ENCODE measurements around the gene ACSS2.
"Not testable (repeated sequence)": the region's sequence is repeated elsewhere in the genome, so short reads cannot be mapped to it uniquely, and the experiment has no call there.

Gene ACSS2

GRCh38 chr20:34862724-34863123, 13.7 kb upstream of the ACSS2 start:
- H3K27me3 Mint-ChIP-seq: no peaks in the 10 kb centered on the region
- no peak overlapping the region for H3K4me3 Mint-ChIP-seq
- intact Hi-C loops (cut with micrococcal nuclease): no loop called here
- H3K27ac Mint-ChIP-seq: no peak overlapping the region
- H3K36me3 Mint-ChIP-seq (ENCODE audit: low read depth): peaks cover 9% of the 10 kb centered on the region
- H3K9me3 Mint-ChIP-seq: no peaks in the 10 kb centered on the region
- H3K4me1 Mint-ChIP-seq (ENCODE audit: low read depth): peaks cover 9% of the 10 kb centered on the region

- H3K9me3 Mint-ChIP-seq: no peaks in the 10 kb centered on the region
- H3K27ac Mint-ChIP-seq: no peak overlapping the region
- H3K4me1 Mint-ChIP-seq (ENCODE audit: low read depth): peaks cover 9% of the 10 kb centered on the region
Measured at GRCh38 chr20:34863421-34863965, 12.9 kb upstream of the ACSS2 start.

GRCh38 chr20:34864216-34864615, 12.2 kb upstream of the ACSS2 start:
- intact Hi-C loops (cut with micrococcal nuclease): no loop called here
- Mint-ChIP-seq H3K27ac (no peak overlapping the region), H3K36me3 (ENCODE audit: low read depth) (peaks cover 9% of the 10 kb centered on the region), H3K4me3 (no peak overlapping the region), H3K27me3 (no peaks in the 10 kb centered on the region), H3K9me3 (no peaks in the 10 kb centered on the region), H3K4me1 (ENCODE audit: low read depth) (peaks cover 9% of the 10 kb centered on the region)

More at GRCh38 chr20:34863421-34863965, 12.9 kb upstream of the ACSS2 start:
- Mint-ChIP-seq H3K27me3 (no peaks in the 10 kb centered on the region), H3K36me3 (ENCODE audit: low read depth) (peaks cover 9% of the 10 kb centered on the region), H3K4me3 (no peak overlapping the region)
- intact Hi-C loops (cut with micrococcal nuclease): no loop called here

GRCh38 chr20:34871320-34871926, 5.0 kb upstream of the ACSS2 start:
- peaks cover 49% of the 10 kb centered on the region for H3K4me1 Mint-ChIP-seq (ENCODE audit: low read depth)

GRCh38 chr20:34871966-34872621, 4.3 kb upstream of the ACSS2 start:
- peak overlapping the region; percentile 67 for H3K27ac Mint-ChIP-seq
- H3K4me3 Mint-ChIP-seq: peak overlapping the region; percentile 82
- peaks cover 10% of the 10 kb centered on the region for H3K27me3 Mint-ChIP-seq
- H3K36me3 Mint-ChIP-seq (ENCODE audit: low read depth): peaks cover 7% of the 10 kb centered on the region
- H3K4me1 Mint-ChIP-seq (ENCODE audit: low read depth): peaks cover 54% of the 10 kb centered on the region
- intact Hi-C loops (cut with micrococcal nuclease): no loop called here
- no peaks in the 10 kb centered on the region for H3K9me3 Mint-ChIP-seq

More at GRCh38 chr20:34871320-34871926, 5.0 kb upstream of the ACSS2 start:
- peaks cover under 1% of the 10 kb centered on the region for H3K36me3 Mint-ChIP-seq (ENCODE audit: low read depth)
- H3K9me3 Mint-ChIP-seq: no peaks in the 10 kb centered on the region
- peaks cover 10% of the 10 kb centered on the region for H3K27me3 Mint-ChIP-seq
- intact Hi-C loops (cut with micrococcal nuclease): no loop called here
- H3K4me3 Mint-ChIP-seq: no peak overlapping the region
- H3K27ac Mint-ChIP-seq: no peak overlapping the region

- H3K36me3 Mint-ChIP-seq (ENCODE audit: low read depth): peaks cover 8% of the 10 kb centered on the region
- peaks cover 10% of the 10 kb centered on the region for H3K27me3 Mint-ChIP-seq
- H3K4me1 Mint-ChIP-seq (ENCODE audit: low read depth): peaks cover 58% of the 10 kb centered on the region
- H3K27ac Mint-ChIP-seq: peak within 1 kb of the TSS; percentile 67
- H3K4me3 Mint-ChIP-seq: peak within 1 kb of the TSS; percentile 82
- no peaks in the 10 kb centered on the region for H3K9me3 Mint-ChIP-seq
- intact Hi-C loops (cut with micrococcal nuclease): no loop called here
Measured at GRCh38 chr20:34872622-34873224, 3.7 kb upstream of the ACSS2 start, which contains the start of gene GGT7. TSS of gene GGT7 (minus strand) at chr20:34872856. CDS start at chr20:34872815, 41 bp downstream.

GRCh38 chr20:34873583-34874093, 2.8 kb upstream of the ACSS2 start:
- peak overlapping the region; percentile 97 for H3K27ac Mint-ChIP-seq

GRCh38 chr20:34874094-34874654, 2.2 kb upstream of the ACSS2 start:
- Mint-ChIP-seq H3K4me3 (no peak overlapping the region), H3K27ac (peak overlapping the region; percentile 97), H3K36me3 (ENCODE audit: low read depth) (peaks cover 12% of the 10 kb centered on the region), H3K9me3 (no peaks in the 10 kb centered on the region), H3K27me3 (peaks cover 10% of the 10 kb centered on the region), H3K4me1 (ENCODE audit: low read depth) (peaks cover 66% of the 10 kb centered on the region)
- intact Hi-C loops (cut with micrococcal nuclease): loop anchor here (1.0 to 2.0 kb wide), 3 partner anchors 49 to 86 kb away; partner anchors contain the start of genes GSS, MYH7B and NCOA6

More at GRCh38 chr20:34873583-34874093, 2.8 kb upstream of the ACSS2 start:
- intact Hi-C loops (cut with micrococcal nuclease): loop anchor here (1.0 to 2.0 kb wide), 3 partner anchors 49 to 87 kb away; partner anchors contain the start of genes GSS, MYH7B and NCOA6
- peak overlapping the region; percentile 82 for H3K4me3 Mint-ChIP-seq
- peaks cover 8% of the 10 kb centered on the region for H3K36me3 Mint-ChIP-seq (ENCODE audit: low read depth)
- peaks cover 63% of the 10 kb centered on the region for H3K4me1 Mint-ChIP-seq (ENCODE audit: low read depth)
- H3K9me3 Mint-ChIP-seq: no peaks in the 10 kb centered on the region
- H3K27me3 Mint-ChIP-seq: peaks cover 10% of the 10 kb centered on the region

GRCh38 chr20:34875642-34876405, 588 bp upstream of the ACSS2 start:
- Mint-ChIP-seq H3K27me3 (peaks cover 9% of the 10 kb centered on the region), H3K4me3 (peak overlapping the region; percentile 99), H3K4me1 (ENCODE audit: low read depth) (peaks cover 64% of the 10 kb centered on the region), H3K36me3 (ENCODE audit: low read depth) (peaks cover 15% of the 10 kb centered on the region), H3K9me3 (no peaks in the 10 kb centered on the region), H3K27ac (peak overlapping the region; percentile 97)
- intact Hi-C loops (cut with micrococcal nuclease): loop anchor here (2.0 kb wide), 1 partner anchor 51 kb away; the partner anchor contains the start of gene NCOA6

- Mint-ChIP-seq H3K27ac (no peak overlapping the region), H3K4me1 (ENCODE audit: low read depth) (peaks cover 34% of the 10 kb centered on the region), H3K27me3 (no peaks in the 10 kb centered on the region), H3K9me3 (no peaks in the 10 kb centered on the region), H3K36me3 (ENCODE audit: low read depth) (peaks cover 56% of the 10 kb centered on the region), H3K4me3 (no peak overlapping the region)
- intact Hi-C loops (cut with micrococcal nuclease): no loop called here
Measured at GRCh38 chr20:34880215-34880850, 3.9 kb downstream of the ACSS2 start.

GRCh38 chr20:34880971-34881370, 4.6 kb downstream of the ACSS2 start:
- H3K27ac Mint-ChIP-seq; intact Hi-C loops (cut with micrococcal nuclease); H3K27me3 Mint-ChIP-seq; H3K9me3 Mint-ChIP-seq; H3K4me3 Mint-ChIP-seq: not testable (repeated sequence)
- peaks cover 61% of the 10 kb centered on the region for H3K36me3 Mint-ChIP-seq (ENCODE audit: low read depth)
- H3K4me1 Mint-ChIP-seq (ENCODE audit: low read depth): peaks cover 34% of the 10 kb centered on the region

GRCh38 chr20:34881689-34882088, 5.3 kb downstream of the ACSS2 start:
- Mint-ChIP-seq H3K4me1 (ENCODE audit: low read depth) (peaks cover 33% of the 10 kb centered on the region), H3K4me3 (no peak overlapping the region), H3K27me3 (no peaks in the 10 kb centered on the region), H3K36me3 (ENCODE audit: low read depth) (peaks cover 63% of the 10 kb centered on the region), H3K9me3 (no peaks in the 10 kb centered on the region), H3K27ac (no peak overlapping the region)
- intact Hi-C loops (cut with micrococcal nuclease): no loop called here

Data from dendritic cell treated with granulocyte-macrophage colony-stimulating factor and Interleukin-4, amounts not matched to agents 40 ng/mL and 50 ng/mL, for 4 days (primary cell).